GM23248 (cell line): ENCODE measurements around the gene HHATL. TPM values are rescaled to one million over a fixed set of nuclear protein-coding genes. Genes with fewer than 3 reads are reported as not detected.

Source experiments
- DNase-seq: peaks from one replicate; pipeline ENCODE4 v3.0.0-alpha.2; 2015
- H2AFZ ChIP-seq: fragments of 200-600 bp; sonication (generic); 2 replicates; pipeline ENCODE4 v1.6.1; 2016; ENCODE audit warnings: antibody characterized with exemption
- H3F3A ChIP-seq: fragments of 200-600 bp; sonication (generic); 2 replicates; pipeline ENCODE4 v1.6.1; 2016; ENCODE audit warnings: mild to moderate bottlenecking, antibody characterized with exemption, mixed run types; ENCODE audit not compliant: insufficient read depth
- H3K27ac ChIP-seq: fragments of 200-600 bp; sonication (generic); 2 replicates; pipeline ENCODE4 v1.5.1; 2016; ENCODE audit warnings: mild to moderate bottlenecking
- H3K27me3 ChIP-seq: fragments of 200-600 bp; sonication (generic); replicated peaks from 2 replicates; pipeline ENCODE4 v1.6.1; 2016; ENCODE audit warnings: mild to moderate bottlenecking; ENCODE audit not compliant: insufficient read depth
- H3K36me3 ChIP-seq: fragments of 200-600 bp; sonication (generic); 2 replicates; pipeline ENCODE4 v1.6.1; 2016; ENCODE audit warnings: low read depth, mild to moderate bottlenecking
- H3K4me1 ChIP-seq: fragments of 200-600 bp; sonication (generic); 2 replicates; pipeline ENCODE4 v1.6.1; 2016; ENCODE audit warnings: mild to moderate bottlenecking; ENCODE audit not compliant: insufficient read depth
- H3K4me2 ChIP-seq: fragments of 200-600 bp; sonication (generic); one replicate; pipeline ENCODE4 v1.6.1; 2016; ENCODE audit warnings: mild to moderate bottlenecking; ENCODE audit not compliant: unreplicated experiment
- H3K4me3 ChIP-seq: fragments of 200-600 bp; sonication (generic); 2 replicates; pipeline ENCODE4 v1.5.1; 2016; ENCODE audit warnings: mild to moderate bottlenecking
- H3K79me2 ChIP-seq: fragments of 200-600 bp; sonication (generic); 2 replicates; pipeline ENCODE4 v1.6.1; 2016; ENCODE audit warnings: mild to moderate bottlenecking; ENCODE audit not compliant: insufficient read depth
- H3K9ac ChIP-seq: fragments of 200-600 bp; sonication (generic); 2 replicates; pipeline ENCODE4 v1.6.1; 2016; ENCODE audit warnings: mild to moderate bottlenecking
- H3K9me2 ChIP-seq: fragments of 200-600 bp; sonication (generic); 2 replicates; pipeline ENCODE4 v1.6.1; 2016; ENCODE audit warnings: mixed run types, mild to moderate bottlenecking, moderate library complexity; ENCODE audit not compliant: insufficient read depth
- H3K9me3 ChIP-seq: fragments of 200-600 bp; sonication (generic); one replicate; pipeline ENCODE4 v1.6.1; 2017; ENCODE audit warnings: low read depth
- H4K20me1 ChIP-seq: fragments of 200-600 bp; sonication (generic); 2 replicates; pipeline ENCODE4 v1.6.0; 2016; ENCODE audit not compliant: insufficient read depth
- EZH2 ChIP-seq: fragments of 200-600 bp; sonication (generic); IDR thresholded peaks from 2 replicates; pipeline ENCODE4 v1.6.1; 2018; ENCODE audit warnings: antibody characterized with exemption, mild to moderate bottlenecking; ENCODE audit not compliant: insufficient read depth, poor library complexity, severe bottlenecking
- EZH2phosphoT487 ChIP-seq: fragments of 200-600 bp; sonication (generic); IDR thresholded peaks from 2 replicates; pipeline ENCODE4 v1.6.1; 2018; ENCODE audit warnings: antibody characterized with exemption, moderate library complexity, mild to moderate bottlenecking, low read depth; ENCODE audit not compliant: insufficient read depth
- WGBS, 2 experiments: methylation state at CpG; one replicate each; pipeline ENCODE4 v1.1.6; 2015 to 2017; ENCODE audit warnings: low lambda C conversion rate in 2 of 2, low coverage in 1 of 2; ENCODE audit errors: missing lambda C conversion rate in 2 of 2; 5-methylcytosine and 5-hydroxymethylcytosine counted together
- in situ Hi-C: fragments of 300-500 bp; cut with MboI; formaldehyde crosslinking; loops from 2 replicates; pipeline ENCODE4 v1.15.0; 2020
- polyA plus RNA-seq: library from polyadenylated mRNA; unstranded; fragments of >200 nt; fragmentation: Nextera tagmentation; extraction: Ambion mirVana; gene quantifications from 2 replicates; pipeline ENCODE4 v1.2.1, GENCODE V29; 2016
- total RNA-seq: library from RNA; depleted of rRNA; stranded (reverse); fragments of >200 nt; shearing (Covaris generic); gene quantifications from 2 replicates; pipeline ENCODE4 v1.2.3, GENCODE V29; 2014

Gene HHATL
- total and polyA plus RNA-seq, 2 experiments from 2014 or later = not detected

GRCh38 chr3:42709621-42710020 lies 7.0 kb upstream of the HHATL start:
- Histone ChIP-seq H3K4me2 (no peak overlapping the region), H3K27ac (no peak overlapping the region), H3F3A (no peaks in the 10 kb centered on the region), H3K79me2 (no peaks in the 10 kb centered on the region), H3K27me3 (no peaks in the 10 kb centered on the region; the same call in 1 of the 2 replicates), H3K9me2 (no peaks in the 10 kb centered on the region), H3K9me3 (no peaks in the 10 kb centered on the region), H2AFZ (no peak overlapping the region), H3K9ac (no peak overlapping the region), H4K20me1 (no peaks in the 10 kb centered on the region), H3K4me1 (no peaks in the 10 kb centered on the region), H3K36me3 (no peaks in the 10 kb centered on the region), H3K4me3 (no peak overlapping the region)
- no peak for TF ChIP-seq EZH2phosphoT487
- no peak for TF ChIP-seq EZH2
- in situ Hi-C loops = no loop called here
- 75 to 77% methylated on average over 9 to 10 of the region's 10 CpGs for WGBS, 2 experiments
- DNase-seq = no peak

GRCh38 chr3:42708611-42709151 lies 6.1 kb upstream of the HHATL start:
- no peaks in the 10 kb centered on the region for H3K9me2 ChIP-seq
- no peaks in the 10 kb centered on the region for H3F3A ChIP-seq
- H3K9ac ChIP-seq = no peak overlapping the region
- H2AFZ ChIP-seq = no peak overlapping the region
- H3K79me2 ChIP-seq = no peaks in the 10 kb centered on the region
- no peak for TF ChIP-seq EZH2
- no peak for TF ChIP-seq EZH2phosphoT487
- DNase-seq = no peak
- no peak overlapping the region for H3K4me2 ChIP-seq
- H3K36me3 ChIP-seq = no peaks in the 10 kb centered on the region
- no peaks in the 10 kb centered on the region; the same call in 1 of the 2 replicates for H3K27me3 ChIP-seq
- no peaks in the 10 kb centered on the region for H4K20me1 ChIP-seq
- in situ Hi-C loops = no loop called here
- no peaks in the 10 kb centered on the region for H3K9me3 ChIP-seq
- no peak overlapping the region for H3K4me3 ChIP-seq
- no peak overlapping the region for H3K27ac ChIP-seq
- WGBS, 2 experiments = 64 to 65% methylated on average over 10 of the region's 10 CpGs
- no peaks in the 10 kb centered on the region for H3K4me1 ChIP-seq

- H3K4me1 ChIP-seq = no peaks in the 10 kb centered on the region
- H3F3A ChIP-seq = no peaks in the 10 kb centered on the region
- H4K20me1 ChIP-seq = no peaks in the 10 kb centered on the region
- no peaks in the 10 kb centered on the region for H3K79me2 ChIP-seq
- H3K4me3 ChIP-seq = no peak overlapping the region
- in situ Hi-C loops = no loop called here
- 55 to 61% methylated on average over 8 of the region's 8 CpGs for WGBS, 2 experiments
- no peak for DNase-seq
- no peaks in the 10 kb centered on the region for H3K9me2 ChIP-seq
- no peak for TF ChIP-seq EZH2
- H2AFZ ChIP-seq = no peak overlapping the region
- no peaks in the 10 kb centered on the region; the same call in 1 of the 2 replicates for H3K27me3 ChIP-seq
- no peak overlapping the region for H3K27ac ChIP-seq
- no peak overlapping the region for H3K9ac ChIP-seq
- H3K4me2 ChIP-seq = no peak overlapping the region
- H3K9me3 ChIP-seq = no peaks in the 10 kb centered on the region
- no peaks in the 10 kb centered on the region for H3K36me3 ChIP-seq
These were observed 5.2 kb upstream of the HHATL start for GRCh38 chr3:42707620-42708355.

GRCh38 chr3:42706721-42707619 lies 4.4 kb upstream of the HHATL start:
- no peak for DNase-seq
- Histone ChIP-seq H3K27me3 (no peaks in the 10 kb centered on the region), H3K79me2 (no peaks in the 10 kb centered on the region), H3F3A (no peaks in the 10 kb centered on the region), H3K4me3 (no peak overlapping the region), H3K4me2 (no peak overlapping the region), H2AFZ (no peak overlapping the region), H3K27ac (no peak overlapping the region), H3K9me2 (no peaks in the 10 kb centered on the region), H3K4me1 (no peaks in the 10 kb centered on the region), H3K9me3 (no peaks in the 10 kb centered on the region), H3K9ac (no peak overlapping the region), H4K20me1 (no peaks in the 10 kb centered on the region), H3K36me3 (no peaks in the 10 kb centered on the region)
- WGBS, 2 experiments = 61% methylated on average over 7 of the region's 7 CpGs
- TF ChIP-seq EZH2phosphoT487 = no peak
- no peak for TF ChIP-seq EZH2
- in situ Hi-C loops = no loop called here
